Subcutaneous abdominal adipose tissue (tissue), 5 donors: ENCODE measurements around the gene LAP3.

Experiments used
- H3K27ac ChIP-seq: one replicate; pipeline ENCODE4 v1.7.0; 2013; ENCODE audit warnings: low read depth, mild to moderate bottlenecking, inconsistent platforms, low read length, moderate library complexity
- H3K27me3 ChIP-seq, 5 donors: one replicate each; pipeline ENCODE4 v1.7.0; 2013; ENCODE audit warnings: low read length in 5 of 5, inconsistent platforms in 1 of 5; ENCODE audit not compliant: control insufficient read depth in 5 of 5, insufficient read depth in 4 of 5
- H3K36me3 ChIP-seq, 5 donors: one replicate each; pipeline ENCODE4 v1.7.0; 2013; ENCODE audit warnings: low read length in 5 of 5; ENCODE audit not compliant: control insufficient read depth in 5 of 5, insufficient read depth in 5 of 5
- H3K4me1 ChIP-seq, 5 donors: one replicate each; pipeline ENCODE4 v1.7.0; 2013; ENCODE audit warnings: low read length in 5 of 5, mild to moderate bottlenecking in 3 of 5, moderate library complexity in 1 of 5; ENCODE audit not compliant: control insufficient read depth in 5 of 5, insufficient read depth in 5 of 5
- H3K4me3 ChIP-seq, 5 donors: one replicate each; pipeline ENCODE4 v1.7.0; 2013; ENCODE audit warnings: low read length in 5 of 5, low read depth in 1 of 5
- H3K9ac ChIP-seq, 5 donors: one replicate each; pipeline ENCODE4 v1.7.0; 2013; ENCODE audit warnings: low read length in 5 of 5, mild to moderate bottlenecking in 4 of 5, moderate library complexity in 3 of 5
- H3K9me3 ChIP-seq, 5 donors: one replicate each; pipeline ENCODE4 v1.7.0; 2013; ENCODE audit warnings: low read length in 5 of 5; ENCODE audit not compliant: control insufficient read depth in 5 of 5
- donor health status: healthy.
- donor health status: healthy.
- donor health status: healthy.
- donor health status: healthy.
- donor health status: healthy.

LAP3 gene

GRCh38 chr4:17657090-17657489 lies 80.1 kb downstream of the LAP3 start:
- Histone ChIP-seq H3K4me3 (no peak overlapping the region), H3K36me3 (no peaks in the 10 kb centered on the region), H3K9me3 (peaks cover 0 to 4% (median 2%) of the 10 kb centered on the region in 5 donors), H3K4me1 (no peaks in the 10 kb centered on the region), H3K9ac (no peak overlapping the region), H3K27ac (no peak overlapping the region), H3K27me3 (peaks cover 0 to 3% (median 0%) of the 10 kb centered on the region in 5 donors)
